ENCODE measurements around the gene RBBP7. TPM values are rescaled to one million over a fixed set of nuclear protein-coding genes. Genes with fewer than 3 reads are reported as not detected.
A peak's percentile ranks its signal among the peaks of the same experiment; 100 is the strongest.

RBBP7 gene
- total RNA-seq, 1 donor from 2014 or later, result 235 TPM

DNA sequence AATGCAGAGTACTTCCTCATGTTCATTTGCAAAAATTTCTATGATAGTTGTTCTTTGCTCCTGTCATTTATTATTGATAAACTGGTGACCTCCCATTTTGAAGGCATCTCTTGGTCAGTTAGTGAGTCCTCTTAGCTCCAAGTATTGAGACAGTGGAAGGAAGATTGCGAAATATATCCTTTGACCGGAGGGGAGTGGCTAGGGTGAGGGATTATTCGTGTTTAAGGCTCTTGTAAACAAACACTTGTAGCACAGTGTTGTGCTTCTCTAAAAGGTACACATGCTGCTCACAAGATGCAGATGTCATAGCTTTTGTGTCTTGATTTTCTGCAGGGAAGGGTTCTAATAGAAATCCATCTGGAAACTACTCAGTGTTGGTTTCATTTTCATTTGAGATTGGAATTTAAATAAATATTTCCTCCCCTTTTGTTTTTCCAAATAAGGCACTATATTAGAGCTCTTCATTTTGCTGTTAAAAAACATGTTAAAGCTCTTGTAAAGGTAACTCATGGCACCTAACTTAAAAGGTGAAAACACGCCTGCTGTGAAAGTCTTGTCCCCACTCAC lies 62.1 kb downstream of the RBBP7 start:
- no peaks in the 10 kb centered on the region for H3K27me3 Mint-ChIP-seq
- H3K4me3 Mint-ChIP-seq (ENCODE audit: low read depth), result no peak overlapping the region
- peaks cover 8% of the 10 kb centered on the region for H3K36me3 Mint-ChIP-seq (ENCODE audit: insufficient read depth)
- DNase-seq (ENCODE audit: low spot score, unreplicated experiment), result no peak
- TF ChIP-seq, protein P1, sequence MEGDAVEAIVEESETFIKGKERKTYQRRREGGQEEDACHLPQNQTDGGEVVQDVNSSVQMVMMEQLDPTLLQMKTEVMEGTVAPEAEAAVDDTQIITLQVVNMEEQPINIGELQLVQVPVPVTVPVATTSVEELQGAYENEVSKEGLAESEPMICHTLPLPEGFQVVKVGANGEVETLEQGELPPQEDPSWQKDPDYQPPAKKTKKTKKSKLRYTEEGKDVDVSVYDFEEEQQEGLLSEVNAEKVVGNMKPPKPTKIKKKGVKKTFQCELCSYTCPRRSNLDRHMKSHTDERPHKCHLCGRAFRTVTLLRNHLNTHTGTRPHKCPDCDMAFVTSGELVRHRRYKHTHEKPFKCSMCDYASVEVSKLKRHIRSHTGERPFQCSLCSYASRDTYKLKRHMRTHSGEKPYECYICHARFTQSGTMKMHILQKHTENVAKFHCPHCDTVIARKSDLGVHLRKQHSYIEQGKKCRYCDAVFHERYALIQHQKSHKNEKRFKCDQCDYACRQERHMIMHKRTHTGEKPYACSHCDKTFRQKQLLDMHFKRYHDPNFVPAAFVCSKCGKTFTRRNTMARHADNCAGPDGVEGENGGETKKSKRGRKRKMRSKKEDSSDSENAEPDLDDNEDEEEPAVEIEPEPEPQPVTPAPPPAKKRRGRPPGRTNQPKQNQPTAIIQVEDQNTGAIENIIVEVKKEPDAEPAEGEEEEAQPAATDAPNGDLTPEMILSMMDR (IDR thresholded peaks at IDR 0.05; ENCODE audit: unreplicated experiment), result no peak
- H3K4me1 Mint-ChIP-seq (ENCODE audit: low read depth), result peaks cover 15% of the 10 kb centered on the region
- H3K27ac Mint-ChIP-seq, result peak overlapping the region; percentile 39
- H3K9me3 Mint-ChIP-seq (ENCODE audit: low read depth), result peaks cover 2% of the 10 kb centered on the region

DNA sequence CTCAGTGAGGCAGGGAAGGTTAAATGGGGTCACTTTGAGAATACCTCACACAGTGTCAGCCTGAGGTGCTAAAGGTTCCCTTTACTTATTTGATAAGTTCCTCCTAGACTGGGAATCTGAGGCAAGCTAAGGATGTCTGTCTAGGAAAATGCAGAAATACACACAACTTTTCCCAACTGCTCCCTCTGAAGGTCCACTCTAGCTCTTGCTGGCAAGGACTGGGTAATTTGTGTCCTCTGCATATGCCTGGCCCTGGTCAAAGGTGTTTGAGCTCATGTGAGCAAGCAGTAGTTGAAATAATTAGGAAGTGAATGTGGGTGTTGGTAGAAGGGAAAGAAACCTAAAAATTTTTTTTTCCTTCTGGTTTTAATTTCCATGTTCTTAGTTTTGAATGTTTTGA lies 62.6 kb downstream of the RBBP7 start:
- no peak for DNase-seq (ENCODE audit: low spot score, unreplicated experiment)
- Mint-ChIP-seq H3K27me3 (no peaks in the 10 kb centered on the region), H3K4me3 (ENCODE audit: low read depth) (no peak overlapping the region), H3K4me1 (ENCODE audit: low read depth) (peaks cover 15% of the 10 kb centered on the region), H3K9me3 (ENCODE audit: low read depth) (no peaks in the 10 kb centered on the region), H3K27ac (peak overlapping the region; percentile 39), H3K36me3 (ENCODE audit: insufficient read depth) (peaks cover 5% of the 10 kb centered on the region)
- TF ChIP-seq, protein P1 (IDR thresholded peaks at IDR 0.05; ENCODE audit: unreplicated experiment), result peak; percentile 47

DNA sequence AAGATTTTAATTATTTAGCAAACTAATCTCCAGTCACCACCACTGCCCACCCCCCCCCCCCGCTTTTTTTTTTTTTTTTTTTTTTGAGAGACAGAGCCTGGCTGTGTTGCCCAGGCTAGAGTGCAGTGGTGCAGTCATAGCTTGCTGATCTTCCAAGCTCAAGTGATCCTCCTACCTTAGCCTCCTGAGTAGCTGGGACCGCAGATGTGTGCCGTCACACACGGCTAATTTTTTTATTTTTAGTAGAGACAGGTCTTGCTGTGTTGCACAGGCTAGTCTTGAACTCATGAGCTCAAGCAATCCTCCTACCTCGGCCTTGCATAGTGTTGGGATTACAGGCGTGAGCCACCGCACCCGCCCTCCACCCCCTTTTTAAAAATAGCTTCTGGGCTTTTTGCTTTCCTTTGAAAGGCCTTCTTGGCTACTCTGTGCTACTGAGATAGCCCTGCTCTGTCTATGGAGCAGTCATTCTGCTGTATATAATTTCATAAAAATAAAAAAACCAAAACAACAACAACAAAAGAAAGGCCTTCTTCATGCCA lies 65.2 kb downstream of the RBBP7 start:
- Mint-ChIP-seq H3K4me3 (ENCODE audit: low read depth) (no peak overlapping the region), H3K9me3 (ENCODE audit: low read depth) (no peaks in the 10 kb centered on the region), H3K27me3 (no peaks in the 10 kb centered on the region), H3K27ac (peak overlapping the region; percentile 20), H3K36me3 (ENCODE audit: insufficient read depth) (peaks cover 5% of the 10 kb centered on the region), H3K4me1 (ENCODE audit: low read depth) (peaks cover 15% of the 10 kb centered on the region)
- TF ChIP-seq, protein P1 (IDR thresholded peaks at IDR 0.05; ENCODE audit: unreplicated experiment), result no peak
- no peak for DNase-seq (ENCODE audit: low spot score, unreplicated experiment)

DNA sequence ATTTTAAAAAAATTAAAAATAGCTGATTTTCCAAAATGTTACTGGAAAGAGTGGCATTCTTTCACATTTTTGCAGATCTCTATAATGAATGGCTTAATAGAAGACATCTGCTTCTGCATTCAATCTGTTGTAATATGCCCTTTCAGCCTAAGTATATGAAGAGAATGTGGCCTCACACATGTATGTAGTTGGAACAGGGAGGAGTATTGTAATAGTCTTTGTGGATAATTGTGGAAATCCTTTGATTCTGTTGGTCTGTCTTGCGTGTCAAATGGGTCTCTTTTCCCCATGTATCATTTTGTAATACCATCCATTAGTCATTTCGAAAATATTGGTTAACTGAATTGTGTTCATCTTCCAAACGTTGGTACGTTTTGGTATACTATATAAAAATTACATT lies 72.3 kb downstream of the RBBP7 start:
- TF ChIP-seq, protein P1 (IDR thresholded peaks at IDR 0.05; ENCODE audit: unreplicated experiment), result no peak
- H3K36me3 Mint-ChIP-seq (ENCODE audit: insufficient read depth), result peaks cover 9% of the 10 kb centered on the region
- DNase-seq (ENCODE audit: low spot score, unreplicated experiment), result no peak
- no peaks in the 10 kb centered on the region for H3K27me3 Mint-ChIP-seq
- H3K9me3 Mint-ChIP-seq (ENCODE audit: low read depth), result no peaks in the 10 kb centered on the region
- no peak overlapping the region for H3K27ac Mint-ChIP-seq
- no peak overlapping the region for H3K4me3 Mint-ChIP-seq (ENCODE audit: low read depth)
- no peaks in the 10 kb centered on the region for H3K4me1 Mint-ChIP-seq (ENCODE audit: low read depth)

DNA sequence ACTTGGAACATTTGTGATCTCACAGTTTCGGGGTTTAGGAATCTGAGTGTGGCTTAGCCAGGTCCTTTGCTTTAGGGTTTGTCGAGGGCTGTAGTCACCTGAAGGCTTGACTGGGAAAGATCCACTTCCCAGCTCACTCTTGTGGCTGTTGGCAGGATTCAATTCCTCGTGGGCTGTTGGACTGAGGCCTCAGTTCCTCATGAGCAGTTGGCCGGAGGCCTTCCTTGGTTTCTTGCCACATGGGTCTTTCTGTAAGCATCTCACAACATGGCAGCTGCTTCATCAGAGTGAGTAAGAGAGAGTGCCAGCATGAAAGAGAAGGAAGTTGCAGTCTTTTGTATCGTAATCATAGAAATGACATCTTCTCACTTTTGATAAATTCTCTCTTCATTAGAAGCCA lies 72.8 kb downstream of the RBBP7 start:
- H3K36me3 Mint-ChIP-seq (ENCODE audit: insufficient read depth), result peaks cover 7% of the 10 kb centered on the region
- no peak overlapping the region for H3K27ac Mint-ChIP-seq
- no peaks in the 10 kb centered on the region for H3K4me1 Mint-ChIP-seq (ENCODE audit: low read depth)
- TF ChIP-seq, protein P1 (IDR thresholded peaks at IDR 0.05; ENCODE audit: unreplicated experiment), result no peak
- H3K27me3 Mint-ChIP-seq, result no peaks in the 10 kb centered on the region
- H3K4me3 Mint-ChIP-seq (ENCODE audit: low read depth), result no peak overlapping the region
- H3K9me3 Mint-ChIP-seq (ENCODE audit: low read depth), result no peaks in the 10 kb centered on the region
- DNase-seq (ENCODE audit: low spot score, unreplicated experiment), result no peak

Measured in progenitor cell of endocrine pancreas (in vitro differentiated cells).